Measurements from ENCODE around the gene PRPF4.

The PRPF4 gene

DNA sequence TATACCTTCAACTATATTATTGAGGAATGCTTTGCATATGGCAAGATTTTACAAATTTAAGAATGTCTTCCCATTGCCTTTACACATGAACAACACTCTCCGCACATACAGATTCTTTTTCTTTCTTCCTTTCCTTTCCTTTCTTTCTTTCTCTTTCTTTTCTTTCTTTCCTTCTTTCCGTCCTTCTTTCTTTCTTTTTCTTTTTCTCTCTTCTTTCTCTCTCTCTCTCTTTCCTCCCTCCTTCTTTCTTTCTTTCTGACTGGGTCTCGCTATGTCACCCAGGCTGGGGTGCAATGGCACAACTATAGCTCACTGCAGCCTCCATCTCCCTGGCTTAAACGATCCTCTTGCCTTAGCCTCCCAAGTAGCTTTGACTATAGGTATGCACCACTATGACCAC, 50.8 kb downstream of the PRPF4 start:
- no peak for TF ChIP-seq CTCF (conservative IDR thresholded peaks at IDR 0.05; ENCODE audit: low read depth)
- CTCF ChIA-PET: interaction anchor here (0.6 to 0.7 kb wide), 2 partner anchors 60 to 1355 kb away, joined by 3 read pairs; no protein-coding TSS in a partner anchor
- DNase-seq (ENCODE audit: low spot score): no peak
- POLR2A ChIA-PET (ENCODE audit: low non-redundant PET): no interaction called here
- no peak overlapping the region for H3K27ac ChIP-seq

DNA sequence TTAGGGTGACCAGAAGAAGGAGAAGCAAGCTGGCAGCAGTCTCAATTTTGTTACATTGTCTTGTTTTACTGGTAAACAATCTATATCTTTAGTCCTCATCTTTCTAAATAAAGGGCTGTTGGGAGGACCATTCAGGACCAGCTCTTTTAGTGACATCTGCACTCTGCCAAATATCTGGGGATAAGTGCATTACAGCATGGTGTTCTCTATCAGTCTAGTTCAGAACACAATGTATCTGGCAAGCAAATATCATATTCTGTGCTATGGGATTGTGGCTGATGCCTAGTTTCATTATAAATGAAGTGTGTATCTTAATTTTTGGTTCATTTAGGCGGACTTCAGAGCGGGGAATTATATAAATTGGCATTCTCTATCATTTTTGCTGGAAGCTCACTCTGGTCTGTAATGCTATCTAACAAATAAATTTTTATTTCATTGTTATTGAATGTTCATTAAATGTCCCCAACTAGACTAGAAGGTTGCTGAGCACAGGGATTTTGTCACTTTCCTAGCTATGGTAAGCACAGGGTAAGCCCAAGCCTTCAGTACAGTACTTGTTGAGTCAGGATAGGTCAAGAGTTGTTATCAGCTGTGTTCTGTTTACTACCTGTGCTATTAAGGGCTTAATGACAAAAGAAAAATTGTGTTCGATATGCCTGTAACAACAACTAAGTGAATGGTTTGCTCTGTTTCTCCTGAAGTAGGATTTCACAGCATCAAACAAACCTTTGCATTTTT, 52.8 kb downstream of the PRPF4 start:
- TF ChIP-seq CTCF (conservative IDR thresholded peaks at IDR 0.05; ENCODE audit: low read depth): no peak
- H3K27ac ChIP-seq: no peak overlapping the region
- ChIA-PET POLR2A (ENCODE audit: low non-redundant PET) (interaction anchor here (0.6 kb wide), 1 partner anchor 82 kb away, joined by 3 read pairs; the partner anchor contains the start of genes C9orf43 and POLE3), CTCF (interaction anchor here (0.6 kb wide), 1 partner anchor 170 kb away, joined by 4 read pairs; no protein-coding TSS in a partner anchor)
- no peak for DNase-seq (ENCODE audit: low spot score)

- ChIA-PET CTCF (no interaction called here), POLR2A (ENCODE audit: low non-redundant PET) (no interaction called here)
- no peak for DNase-seq (ENCODE audit: low spot score)
Measured at GRCh38 chr9:113331780-113332179, 56.3 kb downstream of the PRPF4 start.

DNA sequence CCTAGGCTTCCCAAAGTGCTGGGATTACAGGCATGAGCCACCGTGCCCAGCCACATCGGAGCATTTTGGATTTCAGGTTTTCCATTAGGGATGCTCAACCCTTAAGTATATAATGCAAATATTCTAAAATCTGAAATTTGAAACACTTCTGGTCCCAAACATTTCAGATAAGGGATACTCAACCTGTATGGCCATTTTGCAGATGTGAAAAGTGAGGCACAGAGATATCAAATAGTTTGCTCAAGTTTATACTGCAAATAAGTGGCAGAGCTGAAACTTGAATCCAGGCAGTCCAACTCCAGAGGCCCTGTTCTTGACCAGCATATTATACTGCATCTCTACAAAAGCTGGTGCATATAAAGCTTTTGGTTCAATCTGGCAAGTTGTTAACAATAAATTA, 62.3 kb downstream of the PRPF4 start:
- no peak overlapping the region for H3K27ac ChIP-seq
- no peak for DNase-seq (ENCODE audit: low spot score)
- CTCF ChIA-PET: interaction anchor here (0.6 kb wide), 1 partner anchor 41 kb away, joined by 5 read pairs; no protein-coding TSS in a partner anchor
- TF ChIP-seq CTCF (conservative IDR thresholded peaks at IDR 0.05; ENCODE audit: low read depth): no peak
- POLR2A ChIA-PET (ENCODE audit: low non-redundant PET): no interaction called here

More at GRCh38 chr9:113331780-113332179, 56.3 kb downstream of the PRPF4 start:
- H3K27ac ChIP-seq: no peak overlapping the region
- TF ChIP-seq CTCF (conservative IDR thresholded peaks at IDR 0.05; ENCODE audit: low read depth): no peak

DNA sequence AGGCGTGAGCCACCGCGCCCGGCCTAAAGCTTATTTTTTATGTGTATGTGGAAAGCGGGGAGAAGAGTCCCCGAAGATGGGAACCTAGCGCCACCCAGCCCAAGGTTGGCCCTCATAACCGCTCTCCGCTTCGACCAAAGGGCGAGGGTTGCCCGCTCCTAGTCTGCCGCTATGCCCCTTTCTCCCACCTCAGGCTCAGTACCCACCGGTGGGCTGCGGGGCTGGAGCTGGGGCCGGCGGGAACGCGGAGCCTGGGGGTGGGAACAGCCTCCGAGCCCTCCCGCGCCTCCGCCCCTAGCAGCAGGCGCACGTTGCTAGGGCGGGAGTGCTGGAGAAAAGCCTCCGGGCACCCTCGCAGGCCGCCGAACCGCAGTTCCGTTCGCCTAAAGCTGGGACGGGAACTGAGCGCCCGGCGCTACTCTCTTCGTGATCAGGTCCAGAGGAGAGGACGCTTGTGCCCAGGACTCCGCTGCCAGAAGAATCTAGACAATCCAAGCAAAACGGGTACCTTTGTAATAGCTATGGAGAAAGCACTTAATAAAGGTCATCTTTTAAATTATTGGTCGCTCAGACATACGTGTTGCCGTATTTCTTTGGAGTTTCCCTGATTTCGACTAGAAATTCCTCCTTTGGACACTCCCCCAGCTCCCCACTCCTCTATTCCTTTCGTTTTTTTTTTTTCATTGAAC, 64.7 kb downstream of the PRPF4 start, which contains the start of gene WDR31:
Gene WDR31 (minus strand): TSS at position 265 of the 689 bp plus-strand sequence. CDS start 8,253 bp downstream, outside the sequence.
- H3K27ac ChIP-seq: peak within 1 kb of the TSS; percentile 75
- ChIA-PET POLR2A (ENCODE audit: low non-redundant PET) (interaction anchor here (0.6 to 1.7 kb wide), 6 partner anchors 13 to 1034 kb away, joined by 3 to 11 read pairs (median 3); partner anchors contain the start of genes C9orf43, CDC26 and POLE3), CTCF (interaction anchor here (0.6 to 1.4 kb wide), 4 partner anchors 10 to 61 kb away, joined by 3 to 4 read pairs (median 3); partner anchors contain the start of genes ALAD and BSPRY)
- TF ChIP-seq CTCF (conservative IDR thresholded peaks at IDR 0.05; ENCODE audit: low read depth): no peak
- DNase-seq (ENCODE audit: low spot score): peak; percentile 97

DNA sequence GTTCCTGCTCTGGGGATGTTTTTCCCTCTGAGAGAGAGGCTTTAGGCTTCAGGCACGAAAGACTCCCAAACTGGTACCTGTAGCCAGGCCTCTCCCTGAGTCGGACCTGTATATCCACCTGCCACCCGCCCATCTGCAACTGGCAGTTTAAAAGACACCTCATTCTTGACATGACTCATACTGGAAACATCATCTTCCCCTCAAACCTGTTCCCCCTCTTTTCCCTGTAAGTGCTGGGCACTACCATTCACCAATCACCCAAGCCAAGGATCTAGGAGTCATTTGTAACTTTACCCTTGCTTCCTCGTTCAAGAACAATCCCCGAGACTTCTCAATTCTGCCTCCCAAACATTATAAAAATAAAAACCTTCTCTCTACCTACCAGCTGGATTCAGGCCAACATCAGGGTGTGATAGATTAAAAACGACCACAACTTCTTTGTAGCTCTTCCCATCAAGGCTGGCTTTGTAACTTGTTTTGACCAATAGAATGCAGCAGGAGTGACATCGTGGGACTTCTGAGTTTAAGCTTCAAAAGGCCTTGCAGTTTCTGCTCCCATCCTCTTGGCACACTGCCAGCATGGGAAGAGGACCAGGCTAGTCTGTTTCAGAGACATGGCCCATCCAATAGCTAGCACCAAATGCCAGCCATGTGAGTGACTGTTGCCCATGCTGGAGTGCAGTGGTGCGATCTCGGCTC, 66.4 kb downstream of the PRPF4 start:
- CTCF ChIA-PET: interaction anchor here (0.5 to 0.8 kb wide), 5 partner anchors 36 to 314 kb away, joined by 3 to 4 read pairs (median 3); partner anchors contain the start of gene ALAD
- POLR2A ChIA-PET (ENCODE audit: low non-redundant PET): no interaction called here
- DNase-seq (ENCODE audit: low spot score): peak; percentile 93
- no peak for TF ChIP-seq CTCF (conservative IDR thresholded peaks at IDR 0.05; ENCODE audit: low read depth)
- H3K27ac ChIP-seq: no peak overlapping the region
